HEK293T (cell line): ENCODE data around the gene CCDC8.

Experiments
- CTCF ChIA-PET: fragments of 350-600 bp; formaldehyde crosslinking; extraction: SDS; loops from one replicate; lab custom pipeline; 2021; ENCODE audit warnings: antibody characterized with exemption, inconsistent platforms; lab: Yijun Ruan, JAX
- POLR2A ChIA-PET: fragments of 350-600 bp; formaldehyde crosslinking; extraction: SDS; loops from one replicate; lab custom pipeline; 2020; ENCODE audit warnings: antibody characterized with exemption, inconsistent platforms; lab: Yijun Ruan, JAX
- DNase-seq: peaks from one replicate; pipeline ENCODE4 v3.0.0; 2012; ENCODE audit warnings: mixed read lengths; ENCODE audit errors: extremely low spot score
- ARNT ChIP-seq: fragments of 450-650 bp; IDR thresholded peaks from 2 replicates; pipeline ENCODE4 v1.6.1; 2017; ENCODE audit warnings: mild to moderate bottlenecking
- BHLHE40 ChIP-seq: fragments of 450-650 bp; IDR thresholded peaks from 2 replicates; pipeline ENCODE4 v1.6.1; 2016; ENCODE audit warnings: mild to moderate bottlenecking, moderate library complexity, borderline replicate concordance
- CTBP1 ChIP-seq: fragments of 450-650 bp; IDR thresholded peaks from 2 replicates; pipeline ENCODE4 v1.6.1; 2016; ENCODE audit warnings: borderline replicate concordance
- ELF4 ChIP-seq: fragments of 450-650 bp; IDR thresholded peaks from 2 replicates; pipeline ENCODE4 v1.6.1; 2017; ENCODE audit warnings: antibody characterized with exemption
- FOXA1 ChIP-seq: fragments of 450-650 bp; IDR thresholded peaks from 2 replicates; pipeline ENCODE4 v1.6.1; 2016; ENCODE audit warnings: mild to moderate bottlenecking
- FOXK2 ChIP-seq: fragments of 450-650 bp; IDR thresholded peaks from 2 replicates; pipeline ENCODE4 v1.6.1; 2016; ENCODE audit warnings: mild to moderate bottlenecking
- FOXM1 ChIP-seq: fragments of 450-650 bp; IDR thresholded peaks from 2 replicates; pipeline ENCODE4 v1.6.1; 2017; ENCODE audit warnings: mild to moderate bottlenecking, borderline replicate concordance
- HDGF ChIP-seq: fragments of 450-650 bp; IDR thresholded peaks from 2 replicates; pipeline ENCODE4 v1.6.1; 2017; ENCODE audit warnings: antibody characterized with exemption, borderline replicate concordance
- L3MBTL2 ChIP-seq: fragments of 450-650 bp; conservative IDR thresholded peaks from 2 replicates; pipeline ENCODE4 v1.6.1; 2016; ENCODE audit warnings: mild to moderate bottlenecking
- LEF1 ChIP-seq: fragments of 450-650 bp; IDR thresholded peaks from 2 replicates; pipeline ENCODE4 v1.6.1; 2017; ENCODE audit warnings: mild to moderate bottlenecking, borderline replicate concordance
- NFRKB ChIP-seq: fragments of 450-650 bp; IDR thresholded peaks from 2 replicates; pipeline ENCODE4 v1.6.1; 2016; ENCODE audit warnings: mild to moderate bottlenecking, moderate library complexity
- SP1 ChIP-seq: fragments of 450-650 bp; IDR thresholded peaks from 2 replicates; pipeline ENCODE4 v1.6.1; 2017
- SUZ12 ChIP-seq: fragments of 450-650 bp; IDR thresholded peaks from 2 replicates; pipeline ENCODE4 v1.6.1; 2016; ENCODE audit warnings: mild to moderate bottlenecking
- TARDBP ChIP-seq: fragments of 450-650 bp; IDR thresholded peaks from 2 replicates; pipeline ENCODE4 v1.6.1; 2016
- ZNF384 ChIP-seq: fragments of 450-650 bp; IDR thresholded peaks from 2 replicates; pipeline ENCODE4 v1.6.1; 2016
- TF ChIP-seq, protein P1 (sequence below): fragments of 450-650 bp; IDR thresholded peaks from 2 replicates; pipeline ENCODE4 v1.6.1; 2016

Gene CCDC8

DNA sequence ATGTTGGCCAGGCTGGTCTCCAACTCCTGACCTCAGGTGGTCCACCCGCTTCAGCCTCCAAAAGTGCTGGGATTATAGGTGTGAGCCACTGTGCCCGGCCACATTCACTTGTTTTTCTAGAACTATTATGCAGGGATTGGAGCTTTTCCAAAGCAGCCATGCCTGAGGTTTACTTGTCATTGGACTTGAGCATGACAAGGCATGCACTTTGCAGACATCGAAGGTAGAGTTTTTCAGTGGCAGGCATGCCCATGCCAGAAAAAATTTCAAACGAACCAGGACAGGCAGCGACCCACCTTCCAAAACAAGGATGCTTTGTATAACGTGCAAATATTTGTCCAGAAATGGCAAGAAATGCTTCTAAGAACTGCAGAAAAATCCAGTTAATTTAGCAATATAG is 40.3 kb upstream of the CCDC8 start:
- no peak for DNase-seq
- POLR2A ChIA-PET: interaction anchor here (0.9 kb wide), 1 partner anchor 40 kb away, joined by 3 read pairs; the partner anchor contains the start of gene CCDC8
- CTCF ChIA-PET: interaction anchor here (0.6 kb wide), 1 partner anchor 9 kb away, joined by 3 read pairs; no protein-coding TSS in a partner anchor
- no peak for TF ChIP-seq NFRKB
- TF ChIP-seq FOXK2: no peak
- TF ChIP-seq ARNT: no peak
- TF ChIP-seq FOXM1: no peak
- no peak for TF ChIP-seq L3MBTL2
- no peak for TF ChIP-seq SUZ12
- TF ChIP-seq CTBP1: no peak
- no peak for TF ChIP-seq ZNF384
- TF ChIP-seq HDGF: no peak
- TF ChIP-seq BHLHE40: no peak
- TF ChIP-seq SP1: no peak
- no peak for TF ChIP-seq TARDBP
- TF ChIP-seq FOXA1: no peak
- TF ChIP-seq, protein P1, sequence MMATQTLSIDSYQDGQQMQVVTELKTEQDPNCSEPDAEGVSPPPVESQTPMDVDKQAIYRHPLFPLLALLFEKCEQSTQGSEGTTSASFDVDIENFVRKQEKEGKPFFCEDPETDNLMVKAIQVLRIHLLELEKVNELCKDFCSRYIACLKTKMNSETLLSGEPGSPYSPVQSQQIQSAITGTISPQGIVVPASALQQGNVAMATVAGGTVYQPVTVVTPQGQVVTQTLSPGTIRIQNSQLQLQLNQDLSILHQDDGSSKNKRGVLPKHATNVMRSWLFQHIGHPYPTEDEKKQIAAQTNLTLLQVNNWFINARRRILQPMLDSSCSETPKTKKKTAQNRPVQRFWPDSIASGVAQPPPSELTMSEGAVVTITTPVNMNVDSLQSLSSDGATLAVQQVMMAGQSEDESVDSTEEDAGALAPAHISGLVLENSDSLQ: no peak

GRCh38 chr19:46452186-46452585 is 38.8 kb upstream of the CCDC8 start:
- DNase-seq: no peak
- CTCF ChIA-PET: no interaction called here
- POLR2A ChIA-PET: no interaction called here
- TF ChIP-seq BHLHE40 (no peak), NFRKB (no peak), ZNF384 (no peak), SUZ12 (no peak), FOXK2 (no peak), SP1 (no peak), FOXM1 (no peak), CTBP1 (no peak), ARNT (no peak), L3MBTL2 (no peak), HDGF (no peak), TARDBP (no peak), FOXA1 (no peak), LEF1 (no peak), ELF4 (no peak)
- TF ChIP-seq, protein P1: no peak

DNA sequence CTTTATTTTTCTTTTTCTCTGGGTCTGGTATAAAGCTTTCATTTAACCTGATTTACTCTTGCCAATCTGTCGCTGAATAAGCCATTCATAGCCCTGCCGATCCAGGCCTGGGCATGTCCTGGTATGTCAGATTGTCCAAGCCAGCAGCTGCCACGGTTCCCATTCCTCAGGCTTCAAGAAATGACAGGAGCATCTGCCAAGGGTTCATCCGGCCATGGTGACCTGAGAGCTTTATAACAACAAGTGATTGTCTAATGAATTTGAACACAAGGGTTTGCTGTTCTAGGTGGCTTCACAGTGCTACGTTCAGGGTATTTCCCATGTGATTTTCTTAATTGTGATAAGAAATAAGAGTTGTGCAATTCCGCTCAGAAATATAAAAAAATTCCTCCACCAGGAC is 38.0 kb upstream of the CCDC8 start:
- DNase-seq: no peak
- POLR2A ChIA-PET: no interaction called here
- TF ChIP-seq TARDBP (no peak), BHLHE40 (no peak), LEF1 (no peak), FOXK2 (no peak), SP1 (no peak), CTBP1 (no peak), ARNT (no peak), SUZ12 (no peak), FOXM1 (no peak), HDGF (no peak), L3MBTL2 (no peak), ELF4 (no peak), ZNF384 (no peak)
- TF ChIP-seq, protein P1: no peak
- CTCF ChIA-PET: interaction anchor here (0.6 kb wide), 1 partner anchor 51 kb away, joined by 3 read pairs; no protein-coding TSS in a partner anchor

GRCh38 chr19:46450737-46451136 is 37.4 kb upstream of the CCDC8 start:
- TF ChIP-seq BHLHE40: no peak
- no peak for DNase-seq
- ChIA-PET CTCF (interaction anchor here (0.6 kb wide), 1 partner anchor 51 kb away, joined by 3 read pairs; no protein-coding TSS in a partner anchor), POLR2A (no interaction called here)

- no peak for TF ChIP-seq FOXA1
- POLR2A ChIA-PET: no interaction called here
- CTCF ChIA-PET: no interaction called here
- no peak for DNase-seq
Measured at GRCh38 chr19:46449228-46449627, 35.9 kb upstream of the CCDC8 start.

GRCh38 chr19:46448601-46449000 is 35.2 kb upstream of the CCDC8 start:
- ChIA-PET POLR2A (no interaction called here), CTCF (no interaction called here)
- no peak for DNase-seq
- TF ChIP-seq FOXK2 (no peak), CTBP1 (no peak), HDGF (no peak), ELF4 (no peak), TARDBP (no peak), ARNT (no peak), FOXM1 (no peak), LEF1 (no peak), FOXA1 (no peak), SP1 (no peak), ZNF384 (no peak), BHLHE40 (no peak), L3MBTL2 (no peak), NFRKB (no peak), SUZ12 (no peak)
- TF ChIP-seq, protein P1: no peak
